Stimulated activated memory B cell treated with anti-CD40 and anti-IgM and Interleukin-4, amounts not matched to agents 10 μg/mL and 1 μg/mL and 100 μg/mL, for 72 hours (primary cell): ENCODE data around the gene DNAJC28.
"Not testable (repeated sequence)": the region's sequence is repeated elsewhere in the genome, so short reads cannot be mapped to it uniquely, and the experiment has no call there.

Source experiments
- ATAC-seq: fragments of 150-1000 bp; cut with Tn5 transposase; 2 replicates; pipeline ENCODE4 v1.10.0; 2021
- H3K27ac Mint-ChIP-seq: one replicate; pipeline ENCODE4 v1.8.0; 2022; ENCODE audit warnings: mild to moderate bottlenecking, mixed read lengths
- H3K27me3 Mint-ChIP-seq: one replicate; pipeline ENCODE4 v1.8.0; 2022; ENCODE audit warnings: mixed read lengths
- H3K36me3 Mint-ChIP-seq: one replicate; pipeline ENCODE4 v1.8.0; 2022; ENCODE audit warnings: mixed read lengths
- H3K4me1 Mint-ChIP-seq: one replicate; pipeline ENCODE4 v1.8.0; 2022; ENCODE audit warnings: mixed read lengths
- H3K4me3 Mint-ChIP-seq: one replicate; pipeline ENCODE4 v1.8.0; 2022; ENCODE audit warnings: mild to moderate bottlenecking, moderate library complexity, mixed read lengths
- H3K9me3 Mint-ChIP-seq: one replicate; pipeline ENCODE4 v1.8.0; 2022; ENCODE audit warnings: mixed read lengths

The DNAJC28 gene

GRCh38 chr21:33491373-33492102 is at the start of gene DNAJC28:
DNAJC28 (minus strand) TSS chr21:33491716; CDS start chr21:33489393, 2,323 bp downstream.
- Mint-ChIP-seq H3K4me3 (peak within 1 kb of the TSS; percentile 83), H3K27ac (peak within 1 kb of the TSS; percentile 80), H3K36me3 (peaks cover 5% of the 10 kb centered on the region), H3K27me3 (no peaks in the 10 kb centered on the region), H3K4me1 (peaks cover 4% of the 10 kb centered on the region), H3K9me3 (no peaks in the 10 kb centered on the region)
- ATAC-seq = peak; percentile 99

- Mint-ChIP-seq H3K9me3 (peaks cover 2% of the 10 kb centered on the region), H3K36me3 (peaks cover 19% of the 10 kb centered on the region), H3K27ac (peak overlapping the region; percentile 97), H3K4me3 (peak overlapping the region; percentile 98), H3K4me1 (peaks cover 40% of the 10 kb centered on the region), H3K27me3 (no peaks in the 10 kb centered on the region)
- no peak for ATAC-seq
Measured at GRCh38 chr21:33541105-33541711, 49.7 kb upstream of the DNAJC28 start.

GRCh38 chr21:33540711-33541104 is 49.2 kb upstream of the DNAJC28 start:
- Mint-ChIP-seq H3K4me3 (peak overlapping the region; percentile 98), H3K27me3 (no peaks in the 10 kb centered on the region)

GRCh38 chr21:33539616-33540015 is 48.1 kb upstream of the DNAJC28 start:
- H3K9me3 Mint-ChIP-seq = peaks cover 2% of the 10 kb centered on the region
- peaks cover 34% of the 10 kb centered on the region for H3K4me1 Mint-ChIP-seq
- no peak for ATAC-seq
- peaks cover 19% of the 10 kb centered on the region for H3K36me3 Mint-ChIP-seq
- no peak overlapping the region for H3K27ac Mint-ChIP-seq
- H3K27me3 Mint-ChIP-seq = no peaks in the 10 kb centered on the region
- H3K4me3 Mint-ChIP-seq = no peak overlapping the region

More at GRCh38 chr21:33540711-33541104, 49.2 kb upstream of the DNAJC28 start:
- Mint-ChIP-seq H3K4me1 (peaks cover 36% of the 10 kb centered on the region), H3K9me3 (peaks cover 2% of the 10 kb centered on the region), H3K36me3 (peaks cover 19% of the 10 kb centered on the region), H3K27ac (peak overlapping the region; percentile 97)
- no peak for ATAC-seq

- Mint-ChIP-seq H3K4me3 (no peak overlapping the region), H3K27me3 (no peaks in the 10 kb centered on the region), H3K27ac (no peak overlapping the region), H3K36me3 (peaks cover 26% of the 10 kb centered on the region), H3K9me3 (peaks cover 2% of the 10 kb centered on the region), H3K4me1 (peaks cover 22% of the 10 kb centered on the region)
- no peak for ATAC-seq
Measured at GRCh38 chr21:33537212-33537611, 45.7 kb upstream of the DNAJC28 start.

- H3K9me3 Mint-ChIP-seq = no peaks in the 10 kb centered on the region
- no peak overlapping the region for H3K27ac Mint-ChIP-seq
- no peak overlapping the region for H3K4me3 Mint-ChIP-seq
- ATAC-seq = no peak
- H3K4me1 Mint-ChIP-seq = no peaks in the 10 kb centered on the region
- no peaks in the 10 kb centered on the region for H3K27me3 Mint-ChIP-seq
- peaks cover 47% of the 10 kb centered on the region for H3K36me3 Mint-ChIP-seq
Measured at GRCh38 chr21:33531007-33531406, 39.5 kb upstream of the DNAJC28 start.

- no peak for ATAC-seq
- H3K36me3 Mint-ChIP-seq = peaks cover 41% of the 10 kb centered on the region
- H3K4me3 Mint-ChIP-seq = no peak overlapping the region
- no peaks in the 10 kb centered on the region for H3K9me3 Mint-ChIP-seq
- H3K27me3 Mint-ChIP-seq = no peaks in the 10 kb centered on the region
- H3K4me1 Mint-ChIP-seq = no peaks in the 10 kb centered on the region
- no peak overlapping the region for H3K27ac Mint-ChIP-seq
Measured at GRCh38 chr21:33522953-33523349, 31.4 kb upstream of the DNAJC28 start.

GRCh38 chr21:33522297-33522952 is 30.9 kb upstream of the DNAJC28 start:
- Mint-ChIP-seq H3K36me3 (peaks cover 40% of the 10 kb centered on the region), H3K27me3 (no peaks in the 10 kb centered on the region), H3K4me1 (no peaks in the 10 kb centered on the region), H3K4me3 (no peak overlapping the region), H3K9me3 (no peaks in the 10 kb centered on the region), H3K27ac (no peak overlapping the region)
- no peak for ATAC-seq

GRCh38 chr21:33518899-33519298 is 27.4 kb upstream of the DNAJC28 start:
- no peaks in the 10 kb centered on the region for H3K4me1 Mint-ChIP-seq
- ATAC-seq = no peak
- no peaks in the 10 kb centered on the region for H3K9me3 Mint-ChIP-seq
- H3K36me3 Mint-ChIP-seq = peaks cover 54% of the 10 kb centered on the region
- H3K27ac Mint-ChIP-seq = no peak overlapping the region
- no peak overlapping the region for H3K4me3 Mint-ChIP-seq
- no peaks in the 10 kb centered on the region for H3K27me3 Mint-ChIP-seq

- Mint-ChIP-seq H3K4me3 (no peak overlapping the region), H3K4me1 (no peaks in the 10 kb centered on the region), H3K36me3 (peaks cover 72% of the 10 kb centered on the region), H3K27me3 (no peaks in the 10 kb centered on the region), H3K27ac (no peak overlapping the region), H3K9me3 (no peaks in the 10 kb centered on the region)
- ATAC-seq = no peak
Measured at GRCh38 chr21:33514229-33514628, 22.7 kb upstream of the DNAJC28 start.

GRCh38 chr21:33512481-33512880 is 21.0 kb upstream of the DNAJC28 start:
- H3K4me1 Mint-ChIP-seq = no peaks in the 10 kb centered on the region
- no peak overlapping the region for H3K4me3 Mint-ChIP-seq
- peaks cover 77% of the 10 kb centered on the region for H3K36me3 Mint-ChIP-seq
- no peak for ATAC-seq
- H3K27me3 Mint-ChIP-seq = no peaks in the 10 kb centered on the region
- H3K9me3 Mint-ChIP-seq = no peaks in the 10 kb centered on the region
- H3K27ac Mint-ChIP-seq = no peak overlapping the region

- Mint-ChIP-seq H3K36me3 (peaks cover 77% of the 10 kb centered on the region), H3K27me3 (no peaks in the 10 kb centered on the region), H3K4me1 (no peaks in the 10 kb centered on the region), H3K27ac (no peak overlapping the region), H3K9me3 (peaks cover 3% of the 10 kb centered on the region), H3K4me3 (no peak overlapping the region)
- no peak for ATAC-seq
Measured at GRCh38 chr21:33511639-33512038, 20.1 kb upstream of the DNAJC28 start.

- H3K27me3 Mint-ChIP-seq = no peaks in the 10 kb centered on the region
- no peak for ATAC-seq
- H3K4me3 Mint-ChIP-seq = no peak overlapping the region
- H3K36me3 Mint-ChIP-seq = peaks cover 74% of the 10 kb centered on the region
- H3K9me3 Mint-ChIP-seq = peaks cover 3% of the 10 kb centered on the region
- no peak overlapping the region for H3K27ac Mint-ChIP-seq
- H3K4me1 Mint-ChIP-seq = no peaks in the 10 kb centered on the region
Measured at GRCh38 chr21:33510826-33511225, 19.3 kb upstream of the DNAJC28 start.

GRCh38 chr21:33507003-33507402 is 15.5 kb upstream of the DNAJC28 start:
- not testable (repeated sequence) for H3K4me3 Mint-ChIP-seq, H3K27me3 Mint-ChIP-seq, H3K9me3 Mint-ChIP-seq, H3K4me1 Mint-ChIP-seq, ATAC-seq, H3K27ac Mint-ChIP-seq
- H3K36me3 Mint-ChIP-seq = peaks cover 74% of the 10 kb centered on the region

- Mint-ChIP-seq H3K27me3 (no peaks in the 10 kb centered on the region), H3K4me1 (no peaks in the 10 kb centered on the region), H3K4me3 (no peak overlapping the region), H3K36me3 (peaks cover 67% of the 10 kb centered on the region), H3K27ac (no peak overlapping the region), H3K9me3 (peaks cover 3% of the 10 kb centered on the region)
- no peak for ATAC-seq
Measured at GRCh38 chr21:33505833-33506232, 14.3 kb upstream of the DNAJC28 start.

- Mint-ChIP-seq H3K9me3 (no peaks in the 10 kb centered on the region), H3K4me1 (peaks cover 4% of the 10 kb centered on the region), H3K27me3 (no peaks in the 10 kb centered on the region), H3K4me3 (no peak overlapping the region), H3K36me3 (no peaks in the 10 kb centered on the region), H3K27ac (no peak overlapping the region)
- no peak for ATAC-seq
Measured at GRCh38 chr21:33496345-33496744, 4.8 kb upstream of the DNAJC28 start.
